ENCODE results near the gene PLEKHG5. TPM values are rescaled to one million over a fixed set of nuclear protein-coding genes. Genes with fewer than 3 reads are reported as not detected.
A peak's percentile ranks its signal among the peaks of the same experiment; 100 is the strongest.

The PLEKHG5 gene
- total RNA-seq, 4 donors from 2014 or later: 2.6 to 23.7 (median 8.2) TPM

DNA sequence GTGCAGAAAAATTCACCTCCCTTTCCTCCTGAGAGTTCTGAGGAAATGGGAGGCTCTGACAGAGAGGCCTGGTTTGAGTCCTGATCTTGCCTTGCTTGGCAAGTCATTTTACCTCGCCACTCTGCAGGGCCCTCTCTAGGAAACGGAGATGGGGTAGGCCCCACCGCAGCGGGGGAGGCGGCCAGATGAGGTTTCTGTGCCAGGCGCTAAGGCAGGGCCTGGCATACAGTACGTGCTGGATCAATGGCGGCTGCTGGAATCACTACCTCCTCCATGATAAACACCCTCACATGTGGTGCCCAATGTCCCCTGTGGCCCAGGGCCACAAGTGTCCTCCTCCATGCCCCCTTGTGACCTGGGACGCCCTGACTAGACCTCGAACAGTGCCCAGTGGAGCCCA is 499 bp upstream of the PLEKHG5 start:
- Histone ChIP-seq H3K27ac (no peak overlapping the region), H3K27me3 (no peaks in the 10 kb centered on the region), H3K4me3 (no peak overlapping the region), H3K36me3 (no peaks in the 10 kb centered on the region), H3K4me1 (peaks cover 0 to 5% of the 10 kb centered on the region in 2 donors), H3K9me3 (no peaks in the 10 kb centered on the region)
- intact Hi-C loops (cut with DNase I; ENCODE audit: low total_unique reads): loop anchor here (10.0 kb wide), 1 partner anchor 153 kb away; no protein-coding TSS in a partner anchor
- no peak for TF ChIP-seq POLR2A (IDR thresholded peaks at IDR 0.05)
- TF ChIP-seq, protein P1, sequence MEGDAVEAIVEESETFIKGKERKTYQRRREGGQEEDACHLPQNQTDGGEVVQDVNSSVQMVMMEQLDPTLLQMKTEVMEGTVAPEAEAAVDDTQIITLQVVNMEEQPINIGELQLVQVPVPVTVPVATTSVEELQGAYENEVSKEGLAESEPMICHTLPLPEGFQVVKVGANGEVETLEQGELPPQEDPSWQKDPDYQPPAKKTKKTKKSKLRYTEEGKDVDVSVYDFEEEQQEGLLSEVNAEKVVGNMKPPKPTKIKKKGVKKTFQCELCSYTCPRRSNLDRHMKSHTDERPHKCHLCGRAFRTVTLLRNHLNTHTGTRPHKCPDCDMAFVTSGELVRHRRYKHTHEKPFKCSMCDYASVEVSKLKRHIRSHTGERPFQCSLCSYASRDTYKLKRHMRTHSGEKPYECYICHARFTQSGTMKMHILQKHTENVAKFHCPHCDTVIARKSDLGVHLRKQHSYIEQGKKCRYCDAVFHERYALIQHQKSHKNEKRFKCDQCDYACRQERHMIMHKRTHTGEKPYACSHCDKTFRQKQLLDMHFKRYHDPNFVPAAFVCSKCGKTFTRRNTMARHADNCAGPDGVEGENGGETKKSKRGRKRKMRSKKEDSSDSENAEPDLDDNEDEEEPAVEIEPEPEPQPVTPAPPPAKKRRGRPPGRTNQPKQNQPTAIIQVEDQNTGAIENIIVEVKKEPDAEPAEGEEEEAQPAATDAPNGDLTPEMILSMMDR (IDR thresholded peaks at IDR 0.05): no peak
- DNase-seq: no peak

DNA sequence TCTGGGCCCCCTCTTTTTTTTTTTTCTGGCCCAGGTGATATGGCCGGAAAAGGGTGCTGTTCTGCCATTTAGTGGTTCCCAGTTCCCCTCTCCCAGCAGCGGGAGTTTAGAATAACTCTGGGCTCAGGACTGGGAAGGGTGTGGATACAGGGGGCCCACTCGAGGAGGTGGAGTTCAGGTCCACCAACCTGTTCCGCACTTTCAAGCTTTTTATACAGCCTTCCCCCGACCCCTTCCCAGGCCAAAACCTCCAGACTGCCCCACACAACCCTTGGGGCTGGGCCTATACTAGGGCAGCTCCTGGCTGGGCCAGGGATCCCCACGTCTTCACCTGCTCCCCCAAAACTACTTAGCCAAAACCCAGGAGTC is 402 bp downstream of the PLEKHG5 start:
- TF ChIP-seq, protein P1 (IDR thresholded peaks at IDR 0.05): no peak
- no peak for TF ChIP-seq POLR2A (IDR thresholded peaks at IDR 0.05)
- H3K27me3 ChIP-seq: no peaks in the 10 kb centered on the region
- DNase-seq: no peak
- no peaks in the 10 kb centered on the region for H3K36me3 ChIP-seq
- peak overlapping the region; percentile 19 to 63 for H3K27ac ChIP-seq
- peak overlapping the region; percentile 46 to 53 for H3K4me3 ChIP-seq
- H3K9me3 ChIP-seq: no peaks in the 10 kb centered on the region
- intact Hi-C loops (cut with DNase I; ENCODE audit: low total_unique reads): loop anchor here (10.0 kb wide), 1 partner anchor 154 kb away; no protein-coding TSS in a partner anchor
- H3K4me1 ChIP-seq: peaks cover 0 to 5% of the 10 kb centered on the region in 2 donors

DNA sequence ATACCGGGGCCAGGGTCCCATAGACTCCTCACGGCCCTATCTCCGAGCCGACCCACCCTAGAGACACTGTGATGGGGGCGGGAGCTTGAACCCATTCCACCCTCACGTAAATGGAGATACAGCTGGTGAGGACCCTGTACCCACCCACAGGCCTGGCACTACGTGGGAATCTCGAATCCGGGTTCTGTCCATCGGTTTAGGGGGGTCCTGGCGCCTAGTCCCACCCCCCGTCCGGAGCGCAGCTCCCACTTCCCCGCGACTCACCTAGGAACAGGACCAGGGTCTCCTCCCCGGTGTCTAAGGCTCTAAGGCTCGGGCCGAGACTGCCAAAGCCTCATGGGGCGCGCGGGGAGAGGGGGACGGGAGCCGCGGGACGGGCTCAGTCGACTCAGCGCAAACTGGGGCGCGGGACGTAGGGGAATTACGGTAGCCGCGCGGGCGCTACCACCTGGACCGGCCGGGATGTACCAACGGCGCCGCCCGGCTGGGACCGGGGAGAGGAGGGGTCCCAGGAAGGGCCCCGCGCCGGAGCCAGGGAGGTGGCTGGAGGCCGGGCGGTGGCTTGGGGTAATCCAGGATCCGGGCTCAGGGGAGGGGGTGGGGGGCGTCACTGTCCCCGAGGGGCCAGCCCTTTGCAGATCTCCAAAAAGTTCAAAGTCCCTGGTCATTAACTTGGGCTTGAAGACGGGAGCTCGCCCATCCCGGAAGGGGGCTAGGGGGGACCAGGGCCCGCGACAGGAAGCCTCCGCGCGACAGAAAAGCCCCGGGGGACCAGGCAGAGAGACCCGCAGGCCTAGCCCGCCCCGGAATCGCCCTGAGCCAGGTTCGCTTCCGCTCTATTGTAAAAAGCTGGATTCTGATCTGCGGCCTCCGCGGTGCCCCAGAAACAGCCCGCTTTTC is 1.0 kb downstream of the PLEKHG5 start:
- Histone ChIP-seq H3K4me3 (peak overlapping the region; percentile 46 to 53), H3K4me1 (peaks cover 0 to 6% of the 10 kb centered on the region in 2 donors)
- DNase-seq: peak; percentile 30 to 40

DNA sequence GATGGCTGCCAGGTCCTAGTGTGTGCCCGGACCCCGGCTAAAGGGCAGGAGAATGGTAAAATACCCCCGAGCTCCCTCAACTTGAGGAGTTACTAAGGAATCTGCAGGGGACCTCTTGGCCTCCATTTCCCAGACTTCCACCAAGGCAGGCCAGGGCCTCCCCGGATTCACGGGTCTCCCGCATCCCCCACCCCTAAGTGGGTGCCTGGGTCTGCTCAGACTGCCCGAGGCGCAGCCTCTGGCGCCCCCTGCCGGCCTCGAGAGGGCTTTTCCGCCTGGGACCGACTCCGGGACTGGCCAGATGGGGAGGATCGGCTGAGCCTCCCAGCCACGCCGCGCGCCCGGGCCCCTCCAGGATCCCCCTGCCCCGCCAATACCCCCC is 1.7 kb downstream of the PLEKHG5 start:
- H3K27ac ChIP-seq: peak overlapping the region in 1 of 2 donors; percentile 63
- intact Hi-C loops (cut with DNase I; ENCODE audit: low total_unique reads): loop anchor here (10.0 kb wide), 1 partner anchor 155 kb away; no protein-coding TSS in a partner anchor
- no peaks in the 10 kb centered on the region for H3K27me3 ChIP-seq
- no peaks in the 10 kb centered on the region for H3K36me3 ChIP-seq
- peak; percentile 42 to 58 for DNase-seq
- no peaks in the 10 kb centered on the region for H3K9me3 ChIP-seq
- peak in 1 of 2 donors; percentile 15 for TF ChIP-seq POLR2A (IDR thresholded peaks at IDR 0.05)
- TF ChIP-seq, protein P1 (IDR thresholded peaks at IDR 0.05): peak; percentile 77 to 86 (median 81)
- peaks cover 0 to 10% of the 10 kb centered on the region in 2 donors for H3K4me1 ChIP-seq
- H3K4me3 ChIP-seq: peak overlapping the region; percentile 46 to 53

More for the DNA sequence above, 1.0 kb downstream of the PLEKHG5 start:
- TF ChIP-seq POLR2A (IDR thresholded peaks at IDR 0.05): no peak
- TF ChIP-seq, protein P1 (IDR thresholded peaks at IDR 0.05): no peak
- H3K27ac ChIP-seq: peak overlapping the region; percentile 19 to 63
- H3K27me3 ChIP-seq: no peaks in the 10 kb centered on the region
- intact Hi-C loops (cut with DNase I; ENCODE audit: low total_unique reads): loop anchor here (10.0 kb wide), 1 partner anchor 154 kb away; no protein-coding TSS in a partner anchor
- H3K9me3 ChIP-seq: no peaks in the 10 kb centered on the region
- no peaks in the 10 kb centered on the region for H3K36me3 ChIP-seq

DNA sequence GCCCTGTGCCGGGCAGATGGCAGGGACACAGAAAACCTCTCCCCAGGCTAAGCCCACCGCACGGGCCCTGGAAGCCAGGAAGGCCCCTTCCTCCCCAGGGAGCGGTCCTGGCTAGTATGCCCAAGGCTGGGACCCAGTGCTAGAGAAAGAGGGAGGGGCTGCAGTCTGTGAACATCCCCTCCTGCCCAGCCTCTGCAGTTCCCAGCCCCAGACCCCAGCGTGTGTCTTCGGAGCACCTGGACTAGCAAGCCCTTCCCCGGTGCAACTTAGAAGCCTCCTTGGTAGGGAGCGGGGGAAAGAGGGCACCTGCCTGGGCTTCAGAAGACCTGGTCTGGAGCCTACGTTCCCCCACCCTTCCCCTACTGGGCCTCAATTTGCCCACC is 2.1 kb downstream of the PLEKHG5 start:
- H3K27ac ChIP-seq: no peak overlapping the region
- H3K9me3 ChIP-seq: no peaks in the 10 kb centered on the region
- H3K4me3 ChIP-seq: no peak overlapping the region
- intact Hi-C loops (cut with DNase I; ENCODE audit: low total_unique reads): no loop called here
- H3K36me3 ChIP-seq: no peaks in the 10 kb centered on the region
- peaks cover 0 to 10% of the 10 kb centered on the region in 2 donors for H3K4me1 ChIP-seq
- no peak for DNase-seq
- TF ChIP-seq, protein P1 (IDR thresholded peaks at IDR 0.05): no peak
- TF ChIP-seq POLR2A (IDR thresholded peaks at IDR 0.05): no peak
- no peaks in the 10 kb centered on the region for H3K27me3 ChIP-seq

Measured in uterus (tissue), 4 donors.